OCI-LY1 (cell line): ENCODE data around the gene IL31.

ENCODE experiments used
- H2AFZ ChIP-seq: fragments of 200-600 bp; sonication (generic), shearing (Covaris generic); 2 replicates; pipeline ENCODE4 v1.6.0; 2014; ENCODE audit warnings: antibody characterized with exemption, mild to moderate bottlenecking, low read length
- H3F3A ChIP-seq: fragments of 200-600 bp; sonication (generic), shearing (Covaris generic); 2 replicates; pipeline ENCODE4 v1.6.0; 2014; ENCODE audit warnings: mild to moderate bottlenecking, antibody characterized with exemption, low read length, moderate library complexity; ENCODE audit not compliant: insufficient read depth
- H3K27ac ChIP-seq: fragments of 200-600 bp; sonication (generic); 2 replicates; pipeline ENCODE4 v1.5.1; 2014; ENCODE audit warnings: low read length, mixed run types, mild to moderate bottlenecking, low read depth; ENCODE audit not compliant: poor library complexity, severe bottlenecking
- H3K27me3 ChIP-seq: fragments of 200-600 bp; sonication (generic); 2 replicates; pipeline ENCODE4 v1.6.0; 2014; ENCODE audit warnings: antibody characterized with exemption, mild to moderate bottlenecking, low read length, moderate library complexity; ENCODE audit not compliant: insufficient read depth
- H3K36me3 ChIP-seq: fragments of 200-600 bp; sonication (generic); 2 replicates; pipeline ENCODE4 v1.6.1; 2014; ENCODE audit warnings: mild to moderate bottlenecking, antibody characterized with exemption, low read length, moderate library complexity, mixed read lengths; ENCODE audit not compliant: insufficient read depth
- H3K4me1 ChIP-seq: fragments of 200-600 bp; sonication (generic); 2 replicates; pipeline ENCODE4 v1.5.1; 2014; ENCODE audit warnings: mild to moderate bottlenecking, low read length, moderate library complexity; ENCODE audit not compliant: insufficient read depth, severe bottlenecking
- H3K4me2 ChIP-seq: fragments of 200-600 bp; sonication (generic), shearing (Covaris generic); 2 replicates; pipeline ENCODE4 v1.6.1; 2014; ENCODE audit warnings: low read length
- H3K4me3 ChIP-seq: fragments of 200-600 bp; sonication (generic); 2 replicates; pipeline ENCODE4 v1.5.1; 2014; ENCODE audit warnings: low read length, low read depth, mild to moderate bottlenecking, mixed read lengths; ENCODE audit not compliant: poor library complexity, severe bottlenecking
- H3K79me2 ChIP-seq: fragments of 200-600 bp; shearing (Covaris generic); 2 replicates; pipeline ENCODE4 v1.6.1; 2016; ENCODE audit warnings: mixed run types, low read length, mixed read lengths; ENCODE audit not compliant: insufficient read depth
- H3K9ac ChIP-seq: fragments of 200-600 bp; sonication (generic), shearing (Covaris generic); 2 replicates; pipeline ENCODE4 v1.6.1; 2014; ENCODE audit warnings: mild to moderate bottlenecking, low read length, mixed read lengths
- H3K9me2 ChIP-seq: fragments of 200-600 bp; sonication (generic), shearing (Covaris generic); 2 replicates; pipeline ENCODE4 v1.6.1; 2014; ENCODE audit warnings: low read depth, mild to moderate bottlenecking, low read length, mixed read lengths
- H3K9me3 ChIP-seq: fragments of 200-600 bp; shearing (Covaris generic); 2 replicates; pipeline ENCODE4 v1.6.1; 2014; ENCODE audit warnings: low read length, mixed read lengths
- H4K20me1 ChIP-seq: fragments of 200-600 bp; sonication (generic), shearing (Covaris generic); 2 replicates; pipeline ENCODE4 v1.6.0; 2016; ENCODE audit warnings: mild to moderate bottlenecking, low read length; ENCODE audit not compliant: insufficient read depth
- EZH2 ChIP-seq: fragments of 200-600 bp; sonication (generic), shearing (Covaris generic); IDR thresholded peaks from 2 replicates; pipeline ENCODE4 v1.8.0; 2017; ENCODE audit warnings: borderline replicate concordance, mixed run types, mild to moderate bottlenecking, antibody characterized with exemption, low read length, moderate library complexity, mixed read lengths
- TF ChIP-seq, protein P1 (sequence below): fragments of 200-600 bp; sonication (generic), shearing (Covaris generic); IDR thresholded peaks from 2 replicates; pipeline ENCODE4 v1.5.1; 2017; ENCODE audit warnings: mild to moderate bottlenecking, antibody characterized with exemption, low read length, moderate library complexity, mixed read lengths

The IL31 gene

DNA sequence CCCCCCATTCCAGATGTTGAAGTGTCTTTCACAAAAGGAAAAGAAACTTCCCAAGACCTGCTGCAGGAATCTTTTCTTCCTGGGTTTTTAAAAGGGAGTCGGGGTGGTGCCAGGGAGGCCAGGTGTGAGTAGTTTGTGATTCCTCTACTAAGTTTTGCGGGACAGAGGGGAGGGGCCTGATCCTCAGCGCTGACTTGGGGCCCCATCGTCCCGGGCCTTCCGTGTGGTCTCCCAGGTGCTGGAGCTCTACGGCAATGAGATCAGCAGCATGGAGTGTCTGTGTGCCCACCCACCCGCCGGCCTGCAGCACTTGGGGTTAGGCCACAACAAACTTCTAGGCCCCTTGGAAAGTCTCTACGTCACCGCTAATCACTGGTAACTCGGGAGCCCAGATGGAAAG is 13.4 kb upstream of the IL31 start:
- H3K36me3 ChIP-seq, result no peaks in the 10 kb centered on the region
- no peak overlapping the region for H3K9ac ChIP-seq
- no peaks in the 10 kb centered on the region for H3K9me3 ChIP-seq
- no peak overlapping the region for H2AFZ ChIP-seq
- H3K79me2 ChIP-seq, result no peaks in the 10 kb centered on the region
- H3K9me2 ChIP-seq, result no peaks in the 10 kb centered on the region
- H3K27ac ChIP-seq, result no peak overlapping the region
- no peak overlapping the region for H3K4me2 ChIP-seq
- H3K4me3 ChIP-seq, result no peak overlapping the region
- no peaks in the 10 kb centered on the region for H3F3A ChIP-seq
- H4K20me1 ChIP-seq, result no peaks in the 10 kb centered on the region
- H3K4me1 ChIP-seq, result peaks cover 23% of the 10 kb centered on the region
- no peak for TF ChIP-seq EZH2
- TF ChIP-seq, protein P1, sequence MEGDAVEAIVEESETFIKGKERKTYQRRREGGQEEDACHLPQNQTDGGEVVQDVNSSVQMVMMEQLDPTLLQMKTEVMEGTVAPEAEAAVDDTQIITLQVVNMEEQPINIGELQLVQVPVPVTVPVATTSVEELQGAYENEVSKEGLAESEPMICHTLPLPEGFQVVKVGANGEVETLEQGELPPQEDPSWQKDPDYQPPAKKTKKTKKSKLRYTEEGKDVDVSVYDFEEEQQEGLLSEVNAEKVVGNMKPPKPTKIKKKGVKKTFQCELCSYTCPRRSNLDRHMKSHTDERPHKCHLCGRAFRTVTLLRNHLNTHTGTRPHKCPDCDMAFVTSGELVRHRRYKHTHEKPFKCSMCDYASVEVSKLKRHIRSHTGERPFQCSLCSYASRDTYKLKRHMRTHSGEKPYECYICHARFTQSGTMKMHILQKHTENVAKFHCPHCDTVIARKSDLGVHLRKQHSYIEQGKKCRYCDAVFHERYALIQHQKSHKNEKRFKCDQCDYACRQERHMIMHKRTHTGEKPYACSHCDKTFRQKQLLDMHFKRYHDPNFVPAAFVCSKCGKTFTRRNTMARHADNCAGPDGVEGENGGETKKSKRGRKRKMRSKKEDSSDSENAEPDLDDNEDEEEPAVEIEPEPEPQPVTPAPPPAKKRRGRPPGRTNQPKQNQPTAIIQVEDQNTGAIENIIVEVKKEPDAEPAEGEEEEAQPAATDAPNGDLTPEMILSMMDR, result no peak
- H3K27me3 ChIP-seq, result peaks cover 3% of the 10 kb centered on the region; the same call in 1 of the 2 replicates

DNA sequence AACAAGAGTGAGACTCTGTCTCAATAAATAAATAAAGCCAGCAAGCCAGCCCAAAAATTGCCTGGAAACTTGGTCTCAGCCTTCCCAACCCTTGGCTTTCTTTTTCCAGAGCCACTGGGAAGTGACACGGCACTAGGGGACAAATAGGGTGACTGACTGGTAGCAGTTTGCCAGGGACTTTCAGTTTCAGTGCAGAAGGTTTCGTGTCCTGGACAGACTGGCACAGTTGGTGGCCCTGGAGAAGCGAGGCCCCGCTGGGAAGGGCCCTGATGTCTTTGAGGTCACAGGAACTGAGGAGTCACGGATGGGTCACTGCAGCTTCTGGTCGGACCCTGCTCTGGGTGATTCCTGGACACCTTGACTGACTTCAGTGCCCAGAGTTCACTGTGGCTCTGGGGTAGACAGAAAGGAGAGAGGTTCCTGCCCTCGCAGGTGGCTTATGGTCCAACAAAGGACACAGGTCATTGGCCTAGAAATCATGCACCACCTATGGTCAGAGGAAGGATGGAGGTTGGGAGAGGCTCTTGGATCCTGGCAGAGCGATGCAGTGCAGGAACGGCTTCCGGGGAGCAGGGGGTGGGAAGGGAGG is 11.6 kb upstream of the IL31 start:
- peaks cover 3% of the 10 kb centered on the region; the same call in 1 of the 2 replicates for H3K27me3 ChIP-seq
- no peak overlapping the region for H3K4me2 ChIP-seq
- no peaks in the 10 kb centered on the region for H3F3A ChIP-seq
- H3K4me1 ChIP-seq, result peaks cover 23% of the 10 kb centered on the region
- H3K9ac ChIP-seq, result no peak overlapping the region
- H3K4me3 ChIP-seq, result no peak overlapping the region
- no peaks in the 10 kb centered on the region for H3K36me3 ChIP-seq
- H3K9me3 ChIP-seq, result no peaks in the 10 kb centered on the region
- TF ChIP-seq, protein P1, result no peak
- TF ChIP-seq EZH2, result no peak
- no peak overlapping the region for H2AFZ ChIP-seq
- no peak overlapping the region for H3K27ac ChIP-seq
- H3K9me2 ChIP-seq, result no peaks in the 10 kb centered on the region
- H3K79me2 ChIP-seq, result no peaks in the 10 kb centered on the region
- H4K20me1 ChIP-seq, result no peaks in the 10 kb centered on the region

DNA sequence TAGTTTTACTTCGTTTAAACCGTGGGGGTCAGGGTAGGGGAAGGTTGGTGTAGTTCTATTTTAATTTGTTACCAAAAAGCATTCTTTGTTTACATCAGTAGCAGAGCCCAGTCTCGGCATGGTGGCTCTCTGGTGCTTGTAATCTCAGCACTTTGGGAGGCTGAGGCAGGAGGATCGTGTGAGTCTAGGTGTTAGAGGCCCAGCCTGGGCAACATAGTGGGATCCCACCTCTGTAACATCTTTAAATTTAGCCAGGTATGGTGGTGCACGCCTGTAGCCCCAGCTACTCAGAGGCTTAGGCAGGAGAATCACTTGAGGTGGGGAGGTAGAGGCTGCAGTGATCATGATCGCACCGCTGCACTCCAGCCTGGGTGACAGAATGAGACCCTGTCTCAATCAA is 11.1 kb upstream of the IL31 start:
- Histone ChIP-seq H4K20me1 (no peaks in the 10 kb centered on the region), H3K27me3 (peaks cover 3% of the 10 kb centered on the region; the same call in 1 of the 2 replicates), H3K4me2 (peak overlapping the region; percentile 4; the same call in 1 of the 2 replicates), H3K4me1 (peaks cover 23% of the 10 kb centered on the region), H3K9me2 (no peaks in the 10 kb centered on the region), H3F3A (no peaks in the 10 kb centered on the region), H3K4me3 (no peak overlapping the region), H3K79me2 (no peaks in the 10 kb centered on the region), H2AFZ (no peak overlapping the region), H3K36me3 (no peaks in the 10 kb centered on the region), H3K27ac (no peak overlapping the region), H3K9ac (no peak overlapping the region), H3K9me3 (no peaks in the 10 kb centered on the region)
- TF ChIP-seq, protein P1, result no peak
- no peak for TF ChIP-seq EZH2
